Measurements from ENCODE around the gene SLC2A13.
"Not testable (repeated sequence)": the region's sequence is repeated elsewhere in the genome, so short reads cannot be mapped to it uniquely, and the experiment has no call there.

The SLC2A13 gene

DNA sequence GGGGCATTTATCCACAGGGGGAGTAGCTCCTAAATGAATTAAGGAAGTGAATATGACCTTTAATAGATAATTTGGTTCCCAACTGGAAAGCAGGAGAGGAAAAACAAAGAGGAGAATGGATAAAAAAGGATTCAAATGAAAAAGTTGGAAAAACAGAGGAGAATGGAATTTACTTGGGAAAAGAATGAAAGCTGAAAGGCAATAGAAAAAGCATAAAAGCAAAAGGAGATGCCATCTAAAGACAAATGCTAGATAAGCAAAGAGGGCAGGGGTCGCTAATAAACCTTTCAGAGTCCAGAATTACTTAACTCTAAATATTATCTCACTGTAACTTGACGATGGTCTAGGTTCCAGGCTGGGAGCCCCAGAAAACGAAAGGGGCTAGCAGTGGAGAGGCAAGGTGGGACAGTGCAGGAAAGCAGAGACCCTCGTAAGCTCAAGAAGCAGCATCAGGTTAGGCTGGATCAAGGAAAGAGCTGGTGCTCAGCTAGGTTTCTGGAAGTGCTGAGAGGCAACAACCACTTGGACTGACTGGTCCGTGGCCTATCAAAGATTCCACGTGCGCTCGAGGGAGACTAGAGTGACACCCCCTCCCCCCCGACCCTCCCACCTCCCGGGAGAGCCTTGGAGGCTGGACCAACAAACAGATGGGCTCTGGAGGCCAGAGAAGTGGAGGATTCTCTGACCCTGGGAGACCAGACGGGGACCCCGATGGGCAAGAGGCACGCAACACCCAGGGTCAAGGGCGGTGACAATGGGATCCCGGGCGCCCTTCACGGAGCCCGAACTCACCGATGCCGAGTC lies 1.2 kb downstream of the SLC2A13 start:
- no peak for DNase-seq

DNA sequence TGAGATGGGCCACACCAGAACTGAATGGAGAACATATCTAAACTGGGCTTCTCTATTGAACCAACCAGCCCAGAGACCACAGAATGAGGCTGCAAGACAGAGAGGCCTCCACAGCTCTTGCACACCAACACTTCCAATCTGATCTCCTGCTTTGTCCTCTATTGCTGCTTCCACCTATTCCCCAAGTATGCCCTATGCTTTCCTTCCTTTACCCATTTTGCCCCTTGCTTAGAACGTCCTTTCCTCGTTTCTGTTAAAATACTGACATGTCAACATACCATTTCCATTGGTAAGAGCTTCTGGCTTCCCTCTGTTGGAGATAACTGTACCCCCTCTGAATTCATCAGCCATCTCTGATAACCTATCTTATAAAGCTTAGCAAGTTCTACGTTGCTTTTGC lies 2.8 kb downstream of the SLC2A13 start:
- no peak for DNase-seq

DNA sequence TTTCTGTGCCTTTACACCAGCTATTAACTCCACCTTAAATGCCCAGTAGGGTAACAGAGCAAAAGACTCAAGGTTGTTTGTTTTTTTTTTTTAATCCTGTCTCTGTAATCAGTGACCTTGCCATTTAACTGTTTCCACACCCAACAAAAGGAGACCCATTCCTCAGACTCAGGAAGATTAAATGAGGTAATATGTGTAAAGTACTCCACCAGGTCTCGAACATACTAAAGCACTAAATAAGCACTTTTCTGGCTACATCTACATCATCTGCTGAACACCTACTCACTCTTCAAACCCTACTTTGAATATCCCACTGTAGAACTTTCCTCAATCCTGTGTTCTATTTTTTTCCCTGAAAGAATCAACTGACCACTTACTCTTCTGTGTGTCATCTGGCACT lies 4.1 kb downstream of the SLC2A13 start:
- DNase-seq, result no peak

DNA sequence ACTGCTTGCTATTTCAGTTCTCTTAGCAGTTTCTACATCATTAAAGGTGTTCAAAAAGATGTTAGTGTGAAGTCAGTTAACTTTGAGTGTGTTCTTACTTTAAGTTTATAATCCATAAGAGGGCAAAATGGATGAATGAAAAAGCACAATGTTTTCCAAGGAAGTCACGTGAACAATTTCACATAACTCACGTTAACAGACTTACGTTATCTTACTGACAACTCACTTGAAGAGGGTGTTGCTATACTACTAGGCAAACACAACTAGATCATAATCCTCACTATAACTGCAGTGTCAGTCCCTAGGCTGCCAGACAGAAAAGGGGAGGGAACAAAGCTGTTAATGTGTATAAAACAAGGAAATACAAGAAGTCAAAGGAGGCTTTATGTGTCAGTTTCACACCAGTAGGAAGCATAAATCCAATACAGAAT lies 6.4 kb downstream of the SLC2A13 start:
- no peak for DNase-seq

DNA sequence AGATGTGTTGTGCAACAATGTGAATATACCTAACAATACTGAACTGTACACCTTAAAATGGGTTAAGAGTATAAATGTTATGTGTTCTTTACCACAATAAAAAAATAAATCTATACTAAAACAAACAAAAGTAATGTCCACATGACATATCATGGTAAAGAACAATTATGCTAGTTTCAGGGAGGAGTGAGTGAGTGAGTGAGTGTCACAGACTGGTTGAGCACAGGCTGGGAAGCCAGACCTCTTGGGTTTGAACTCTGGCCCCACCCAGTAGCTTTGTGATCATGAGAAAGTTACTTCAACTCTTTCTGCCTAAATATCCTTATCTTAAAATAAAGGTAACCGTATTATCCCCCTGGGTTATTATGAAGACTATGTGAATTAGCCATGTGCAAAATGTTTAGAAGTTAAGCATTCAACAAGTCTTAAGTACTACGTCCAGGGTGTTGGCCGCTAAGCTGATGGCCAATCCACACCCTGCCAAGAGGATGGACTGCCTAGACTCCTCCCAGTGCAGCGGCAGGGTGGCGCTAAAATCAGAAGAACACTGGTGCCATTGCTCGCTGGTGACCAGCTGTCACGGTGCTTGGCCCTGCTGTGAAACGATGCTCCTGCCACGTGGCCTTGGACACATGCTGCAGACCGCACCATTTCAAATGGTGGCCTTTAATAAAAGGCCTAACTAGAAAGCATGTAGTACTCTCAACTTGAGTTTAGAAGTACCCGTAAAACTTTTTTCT lies 7.3 kb downstream of the SLC2A13 start:
- DNase-seq, result no peak

DNA sequence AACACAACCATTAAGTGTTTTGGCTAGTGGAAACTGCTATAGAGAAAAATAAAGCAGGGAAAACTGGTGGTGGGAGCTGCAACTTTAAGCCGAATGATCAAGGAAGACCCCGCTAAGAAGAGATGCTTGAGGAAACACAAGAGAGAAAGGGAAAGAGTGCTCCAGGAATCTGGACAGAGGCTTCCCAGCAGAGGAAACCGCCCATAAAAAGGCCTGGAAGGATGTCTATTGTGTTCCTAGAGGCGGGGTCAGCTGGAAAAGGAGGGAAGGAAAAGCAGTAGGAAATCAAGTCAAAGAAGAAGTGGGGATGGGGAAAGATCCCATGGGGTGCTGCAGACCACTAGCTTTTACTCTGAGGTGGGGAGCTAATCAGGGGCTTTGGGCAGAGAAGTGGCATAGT lies 12.4 kb downstream of the SLC2A13 start:
- no peak for DNase-seq

DNA sequence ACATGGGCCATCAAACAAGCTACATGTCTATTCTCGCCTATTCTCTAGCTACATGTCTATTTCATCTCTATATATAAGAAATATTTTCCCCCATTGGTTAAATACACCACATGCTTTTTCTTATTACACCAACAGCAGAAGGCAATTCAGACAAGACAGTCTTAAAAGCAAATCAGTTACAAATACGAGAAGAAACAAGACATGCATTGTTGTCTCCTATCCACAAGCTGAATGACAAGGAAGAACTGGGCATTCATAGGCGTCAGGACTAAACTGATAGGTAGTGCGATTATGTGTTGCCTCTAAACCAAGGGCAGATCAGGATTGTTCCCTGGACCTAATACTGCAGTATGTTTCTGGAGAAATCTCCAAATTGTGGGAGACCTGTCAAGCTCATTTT lies 19.4 kb downstream of the SLC2A13 start:
- DNase-seq, result no peak

DNA sequence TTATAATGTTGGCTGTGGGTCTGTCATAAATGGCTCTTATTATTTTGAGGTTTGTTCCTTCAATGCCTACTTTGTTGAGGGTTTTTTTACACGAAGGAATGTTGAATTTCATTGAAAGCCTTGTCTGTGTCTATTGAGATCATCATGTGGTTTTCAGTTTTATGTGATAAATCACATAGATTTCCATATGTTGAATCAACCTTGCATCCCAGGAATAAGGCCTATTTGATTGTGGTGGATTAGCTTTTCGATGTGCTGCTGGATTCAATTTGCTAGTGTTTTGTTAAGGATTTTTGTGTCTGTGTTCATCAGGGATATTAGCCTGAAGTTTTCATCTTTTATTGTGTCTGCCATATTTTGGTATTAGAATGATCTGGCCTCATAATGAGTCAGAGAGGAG lies 27.6 kb downstream of the SLC2A13 start:
- no peak for DNase-seq

DNA sequence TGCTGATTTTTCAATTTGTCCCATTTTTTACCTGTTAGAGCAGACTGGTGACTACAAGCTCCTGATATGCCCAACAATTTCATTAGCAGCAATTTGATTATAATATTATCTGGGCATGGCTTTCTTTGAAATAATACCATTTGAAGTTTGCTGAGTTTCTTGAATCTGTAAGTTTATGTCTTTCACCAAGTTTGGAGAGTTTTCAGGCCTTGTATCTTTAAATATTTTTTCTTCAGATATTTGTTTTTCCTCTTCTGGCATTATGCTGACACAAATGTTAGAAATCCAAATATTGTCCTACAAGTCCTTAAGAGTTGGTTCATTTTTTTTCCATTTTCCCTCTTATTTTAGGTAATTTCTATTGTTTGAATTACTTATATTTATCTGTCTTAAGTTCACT lies 30.4 kb downstream of the SLC2A13 start:
- DNase-seq, result no peak

DNA sequence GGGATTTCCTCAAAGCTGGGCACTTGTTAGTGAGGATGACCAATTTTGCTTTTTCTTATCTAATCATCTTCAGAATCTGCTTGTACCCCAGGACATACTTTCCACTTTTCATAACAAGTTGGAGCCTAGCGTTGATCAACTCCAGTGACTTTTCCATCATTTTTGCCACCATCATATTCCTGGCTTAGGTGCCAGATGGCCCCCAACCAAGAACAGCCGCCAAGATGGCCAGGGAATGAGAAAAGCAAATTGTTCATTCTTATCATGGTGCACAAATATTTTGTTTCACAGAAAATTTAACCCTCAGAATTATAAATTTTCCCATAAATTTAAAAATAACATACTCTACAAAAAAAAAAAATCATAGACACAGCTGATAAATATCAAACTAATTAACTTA lies 37.5 kb downstream of the SLC2A13 start:
- no peak for DNase-seq

DNA sequence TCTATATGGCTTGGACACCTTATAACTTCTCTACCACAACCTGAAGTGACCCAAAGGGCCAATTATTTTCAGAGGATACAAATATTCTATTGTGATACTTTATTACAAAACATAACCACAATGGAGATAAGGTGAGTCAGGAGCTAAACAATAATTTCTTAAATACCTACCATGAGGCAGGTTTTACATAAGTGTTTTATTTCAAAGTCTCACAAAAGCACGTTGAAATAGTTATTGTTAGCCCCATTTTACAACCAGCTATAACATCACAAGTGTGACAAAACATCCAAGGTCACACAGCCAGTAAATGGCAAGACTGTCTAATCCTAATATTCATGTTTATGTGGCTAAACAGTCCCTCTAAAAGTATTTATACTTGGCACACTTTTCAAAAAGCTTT lies 40.2 kb downstream of the SLC2A13 start:
- DNase-seq, result no peak

DNA sequence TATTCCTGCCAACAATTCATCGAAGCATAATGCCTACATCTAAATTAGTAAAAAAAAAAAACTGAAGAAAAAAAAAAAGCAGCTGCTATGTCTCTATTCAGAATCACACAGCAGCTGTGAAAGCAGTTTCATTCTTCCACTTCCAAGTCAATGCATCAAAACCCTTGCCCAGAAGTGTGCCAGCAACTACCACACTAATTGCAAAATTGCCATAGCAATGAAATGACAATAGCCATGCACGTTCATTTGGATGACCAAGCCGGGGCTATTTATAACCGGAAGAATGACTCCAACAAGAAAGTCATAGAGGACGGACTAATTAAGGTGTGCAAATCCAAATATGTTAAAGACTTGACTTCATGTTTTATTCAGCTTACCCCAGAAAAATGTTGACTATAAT lies 42.5 kb downstream of the SLC2A13 start:
- no peak for DNase-seq

DNA sequence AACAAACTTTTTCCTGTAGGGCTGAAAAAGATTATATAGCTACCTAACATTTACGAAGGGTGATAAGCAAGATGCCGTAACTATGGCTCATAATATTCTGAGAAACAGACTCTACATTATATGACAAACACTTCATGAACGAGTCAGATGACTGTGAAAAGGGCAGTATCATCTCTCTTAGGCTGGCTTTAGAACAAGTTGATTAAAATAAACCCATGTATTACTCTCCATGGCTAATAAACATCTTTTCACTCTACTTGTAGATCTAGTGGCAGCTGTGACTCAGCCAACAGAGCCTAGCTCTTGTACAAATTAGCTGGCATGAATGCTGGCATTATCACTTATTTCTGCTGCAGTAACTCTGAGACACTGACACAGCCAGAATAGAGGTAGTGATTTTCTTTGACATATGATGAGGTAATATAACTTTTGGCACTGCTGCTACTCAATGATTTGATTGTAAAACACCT lies 47.1 kb downstream of the SLC2A13 start:
- no peak for DNase-seq

DNA sequence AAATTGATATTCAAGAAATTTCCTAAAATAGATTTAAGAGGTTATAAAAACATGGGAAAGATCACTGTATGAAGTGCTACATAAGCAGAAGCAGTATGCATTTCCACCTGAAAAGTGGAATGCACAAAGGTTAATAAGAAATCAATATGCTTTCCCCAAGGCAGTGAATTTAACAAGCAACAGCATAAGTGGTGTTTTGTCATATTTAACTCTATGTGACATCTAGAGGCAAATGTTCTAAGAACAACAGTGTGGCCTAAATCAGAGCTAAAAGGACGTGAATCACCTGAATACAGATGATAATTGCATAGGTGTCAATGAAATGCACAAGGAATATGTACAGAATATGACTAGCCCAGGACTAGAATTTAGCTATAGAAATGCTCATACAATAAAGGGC lies 49.5 kb downstream of the SLC2A13 start:
- DNase-seq, result no peak

DNA sequence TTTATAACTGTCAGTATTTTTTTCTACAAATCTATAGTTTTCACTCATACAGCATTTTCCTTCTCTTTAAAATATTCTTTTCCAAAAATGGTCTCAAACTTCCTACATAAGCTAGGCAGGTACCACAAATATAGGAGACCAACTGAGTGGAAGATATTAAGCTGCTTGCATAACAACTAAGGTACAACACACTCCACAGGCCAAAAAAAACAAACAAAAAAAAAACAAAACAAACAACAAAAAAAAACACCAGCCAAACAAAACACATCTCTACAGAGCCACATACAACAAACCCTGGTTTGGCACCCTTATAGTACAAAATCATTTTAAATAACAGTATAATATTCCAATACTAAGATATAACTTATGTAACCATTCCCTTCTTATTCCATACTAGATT lies 50.1 kb downstream of the SLC2A13 start:
- no peak for DNase-seq

DNA sequence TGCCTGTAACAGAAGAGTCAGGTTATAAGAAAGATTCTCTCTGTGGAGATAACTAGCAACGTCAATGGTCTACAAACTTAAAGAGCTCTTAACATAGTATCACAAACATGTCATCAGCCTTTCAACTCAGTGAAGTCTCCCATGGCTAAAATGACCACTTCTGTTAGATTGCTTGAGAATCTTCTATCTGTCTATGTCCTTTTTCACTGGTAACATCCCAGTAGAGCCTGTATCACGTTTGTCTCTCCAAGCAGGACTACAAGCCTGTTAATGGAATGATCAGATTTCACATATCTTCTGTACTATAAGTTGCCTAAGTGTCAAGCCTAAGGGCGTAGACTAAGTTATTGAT lies 50.7 kb downstream of the SLC2A13 start:
- DNase-seq, result no peak

DNA sequence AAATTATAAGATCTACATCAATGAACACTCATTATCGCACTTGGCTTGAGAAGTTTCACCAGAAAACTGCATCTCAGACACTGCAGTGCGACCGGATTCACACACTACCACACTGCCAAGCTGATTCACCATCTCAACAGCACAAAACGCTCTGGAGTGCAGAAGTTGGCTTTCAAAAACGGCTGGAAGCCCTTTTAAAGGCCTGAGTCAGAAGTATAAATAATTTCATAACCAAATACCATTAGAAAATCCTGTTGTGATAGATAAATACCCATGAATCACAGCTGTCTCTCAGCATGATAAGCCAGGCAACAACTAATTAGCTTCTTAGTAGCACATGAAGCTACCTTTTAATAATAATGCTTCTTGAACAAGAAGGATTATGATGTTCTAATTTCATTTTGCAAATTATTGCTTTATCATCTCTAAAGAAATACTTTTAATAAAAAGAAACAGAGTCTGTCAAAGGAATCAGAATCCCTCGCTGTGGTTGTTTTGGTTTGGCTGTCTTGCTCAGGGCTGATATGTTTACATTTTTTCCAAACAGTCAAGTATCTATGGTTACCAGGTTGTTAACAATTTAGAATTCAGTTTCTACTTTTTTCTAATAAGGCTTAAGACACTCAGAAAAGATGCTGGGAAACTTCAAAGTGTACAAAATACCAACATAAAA lies 51.2 kb downstream of the SLC2A13 start:
- DNase-seq, result no peak

DNA sequence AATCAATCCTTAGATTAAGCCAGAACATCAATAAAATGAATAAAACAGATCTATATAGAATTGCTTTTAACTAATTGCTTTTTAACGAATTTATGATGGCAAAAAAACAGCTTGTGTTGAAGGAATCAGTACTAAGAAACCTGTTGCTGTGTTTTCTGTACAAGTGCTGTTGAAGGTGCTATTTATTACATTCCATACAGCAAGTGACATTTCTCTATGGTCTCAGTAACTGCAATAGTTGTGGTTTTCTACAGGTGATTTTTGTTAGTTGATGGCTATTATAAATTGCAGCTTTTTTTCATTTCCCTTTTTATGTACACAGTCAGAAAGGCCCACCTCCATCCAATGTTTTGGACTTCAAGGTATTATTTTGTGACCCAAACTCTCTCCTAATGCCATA lies 56.6 kb downstream of the SLC2A13 start:
- DNase-seq, result no peak

DNA sequence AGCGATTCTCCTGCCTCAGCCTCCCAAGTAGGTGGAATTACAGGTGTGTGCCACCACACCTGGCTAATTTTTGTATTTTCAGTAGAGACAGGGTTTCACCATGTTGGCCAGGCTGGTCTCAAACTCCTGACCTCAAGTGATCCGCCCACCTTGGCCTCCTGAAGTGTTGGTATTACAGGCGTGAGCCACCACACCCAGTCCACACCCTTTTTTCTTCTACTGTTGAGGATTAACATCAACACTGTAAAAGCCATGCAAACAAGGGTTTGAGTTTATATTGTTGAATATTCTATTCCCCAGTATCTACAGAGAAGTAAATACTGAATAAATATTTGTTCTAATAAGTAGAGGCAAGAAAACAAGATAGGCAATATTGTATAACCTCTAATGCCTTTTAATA lies 58.9 kb downstream of the SLC2A13 start:
- DNase-seq, result not testable (repeated sequence)

DNA sequence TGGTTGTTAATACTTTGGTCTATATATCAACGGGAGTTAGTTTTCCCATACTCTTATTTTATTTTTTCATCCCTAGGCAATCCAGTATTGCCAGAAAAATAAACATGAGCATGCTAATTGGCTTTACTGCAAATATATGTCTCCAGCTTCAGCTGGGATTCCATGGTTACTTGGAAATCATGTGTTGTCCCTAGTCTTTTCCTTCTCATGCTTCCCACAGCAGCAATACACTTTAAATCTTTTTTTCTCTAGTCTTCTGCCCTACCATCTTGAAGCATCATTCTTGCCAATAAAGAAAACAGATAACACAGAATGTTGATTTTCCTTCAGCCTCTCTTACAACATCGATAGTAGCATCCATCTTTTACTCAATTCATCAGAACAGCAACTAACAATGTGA lies 60.2 kb downstream of the SLC2A13 start:
- no peak for DNase-seq

DNA sequence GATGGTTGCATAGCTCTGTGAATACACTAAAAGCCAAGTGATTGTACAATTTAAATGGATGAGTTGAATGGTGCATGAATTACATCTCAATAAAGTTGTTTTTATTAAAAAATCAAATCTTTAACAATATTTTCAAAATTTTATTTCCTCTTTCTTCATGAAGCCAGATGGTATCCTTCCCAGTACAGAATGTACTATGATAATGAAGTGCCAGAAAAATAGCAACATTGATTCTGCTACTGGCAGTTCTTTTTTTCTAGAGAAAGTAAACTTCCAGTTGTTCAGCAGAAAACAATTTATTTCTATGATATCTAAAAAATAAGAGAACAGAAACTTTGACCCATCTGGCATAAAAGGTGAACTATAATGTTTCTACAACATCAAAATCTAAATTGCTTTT lies 61.5 kb downstream of the SLC2A13 start:
- no peak for DNase-seq

DNA sequence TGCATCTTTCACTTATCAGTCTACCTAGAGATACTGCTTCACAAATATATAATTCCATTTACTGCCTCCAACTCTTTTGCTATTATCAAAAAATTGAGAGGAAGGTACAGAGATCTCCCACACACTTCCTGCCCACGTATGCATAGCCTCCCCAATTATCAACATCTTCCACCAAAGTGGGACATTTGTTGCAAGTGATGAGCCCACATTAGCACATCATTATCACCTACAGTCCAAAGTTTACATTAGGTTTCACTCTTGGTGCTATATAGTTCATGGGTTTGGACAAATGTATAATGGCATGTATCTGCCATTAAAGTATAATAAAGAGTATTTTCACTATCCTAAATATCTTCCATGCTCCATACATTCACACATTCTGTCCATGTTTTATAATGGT lies 66.3 kb downstream of the SLC2A13 start:
- DNase-seq, result no peak

DNA sequence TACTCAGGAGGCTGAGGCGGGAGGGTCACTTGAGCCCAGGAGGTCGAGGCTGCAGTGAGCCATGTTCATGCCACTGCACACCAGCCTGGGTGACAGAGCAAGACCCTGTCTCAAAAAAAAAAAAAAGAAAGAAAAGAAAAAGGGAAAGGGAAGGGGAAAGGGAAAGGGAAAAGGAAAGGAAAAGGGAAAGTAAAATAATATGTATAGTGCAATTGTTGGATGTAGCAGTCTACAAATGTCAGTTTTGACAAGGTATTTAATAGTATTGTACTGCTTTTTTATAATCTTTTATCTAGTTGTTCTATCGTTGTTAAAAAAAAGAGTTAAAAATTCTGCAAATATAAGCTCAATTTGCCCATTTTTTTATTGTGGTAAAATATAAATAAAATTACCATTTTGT lies 67.3 kb downstream of the SLC2A13 start:
- DNase-seq, result no peak

DNA sequence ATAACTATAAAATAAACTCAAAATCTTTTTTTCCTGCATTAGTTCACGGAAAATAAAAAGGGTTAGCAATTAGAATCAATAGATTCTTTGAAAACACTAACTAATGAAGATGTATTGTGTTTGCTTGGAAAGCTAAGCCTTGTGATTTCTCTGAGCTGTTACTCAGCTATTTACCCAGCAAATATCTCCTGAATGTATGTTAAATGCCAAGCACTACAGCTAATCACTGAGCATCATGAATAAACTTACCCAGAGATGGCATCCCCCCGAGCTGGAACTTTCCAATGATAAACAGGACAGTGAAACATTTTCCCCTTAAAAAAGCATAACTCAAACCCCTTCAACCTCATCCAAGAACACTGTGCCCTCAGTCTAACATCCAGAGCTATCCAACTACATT lies 71.2 kb downstream of the SLC2A13 start:
- DNase-seq, result no peak
